Natural killer cell treated with Interleukin-12 subunit alpha and Interleukin-12 subunit beta and Interleukin-15 and Interleukin-18, amount 100 ng/mL, for 72 hours (primary cell): ENCODE measurements around the gene IQCC. TPM values are rescaled to one million over a fixed set of nuclear protein-coding genes. Genes with fewer than 3 reads are reported as not detected.

Source experiments
- ATAC-seq, 2 donors: fragments of 150-1000 bp; cut with Tn5 transposase in 1 of 2; sonication (Bioruptor Pico), chemical (Tn5 transposase) in 1 of 2; 2 replicates each; pipeline ENCODE4 v1.10.0; 2021
- DNase-seq: peaks from one replicate; pipeline ENCODE4 v3.0.0; 2022; ENCODE audit warnings: low spot score
- H3K27ac Mint-ChIP-seq, 2 donors: 1 replicate in 1 of 2; 2 replicates in 1 of 2; pipeline ENCODE4 v1.8.0; 2022; ENCODE audit warnings: mixed read lengths in 2 of 2, mild to moderate bottlenecking in 1 of 2, moderate library complexity in 1 of 2
- H3K27me3 Mint-ChIP-seq, 2 donors: 1 replicate in 1 of 2; 2 replicates in 1 of 2; pipeline ENCODE4 v1.8.0; 2022; ENCODE audit warnings: mixed read lengths in 2 of 2
- H3K36me3 Mint-ChIP-seq: one replicate; pipeline ENCODE4 v1.8.0; 2022; ENCODE audit warnings: mixed read lengths
- H3K4me1 Mint-ChIP-seq, 2 donors: 1 replicate in 1 of 2; 2 replicates in 1 of 2; pipeline ENCODE4 v1.8.0; 2022; ENCODE audit warnings: low read depth in 2 of 2, mixed read lengths in 2 of 2, mild to moderate bottlenecking in 1 of 2
- H3K4me3 Mint-ChIP-seq: one replicate; pipeline ENCODE4 v1.8.0; 2022; ENCODE audit warnings: mixed read lengths
- H3K9me3 Mint-ChIP-seq: 2 replicates; pipeline ENCODE4 v1.8.0; 2022; ENCODE audit warnings: mixed read lengths
- total RNA-seq, 2 donors: library from RNA; stranded (reverse); gene quantifications; one replicate each; pipeline ENCODE4 v1.2.3, GENCODE V29; 2022

IQCC gene
- total RNA-seq, 2 donors from 2014 or later: 1.7 to 5.0 TPM

DNA sequence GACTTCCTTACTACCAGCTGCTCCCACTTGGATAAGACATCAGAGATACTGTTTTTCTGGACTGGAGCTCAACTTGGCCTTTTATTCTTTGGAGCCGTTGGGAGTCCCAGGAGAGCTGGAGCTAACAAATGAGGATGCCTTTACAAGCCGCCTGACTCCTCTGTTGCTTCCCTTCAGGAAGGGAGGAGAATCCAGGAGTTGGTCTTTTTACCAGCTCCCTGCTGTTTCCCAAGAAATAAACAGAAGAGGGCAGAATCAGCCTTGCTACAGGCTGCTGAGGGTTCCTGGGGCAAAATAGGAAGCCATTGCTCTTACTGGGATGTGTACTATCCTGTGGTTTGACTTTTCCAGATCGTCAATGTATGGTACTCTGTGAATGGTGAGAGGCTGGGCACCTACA lies 18.2 kb downstream of the IQCC start:
- H3K27ac Mint-ChIP-seq: peak overlapping the region; percentile 86 to 95
- peak overlapping the region; percentile 90 for H3K4me3 Mint-ChIP-seq
- peaks cover 13% of the 10 kb centered on the region for H3K36me3 Mint-ChIP-seq
- H3K4me1 Mint-ChIP-seq: peaks cover 28 to 31% of the 10 kb centered on the region in 2 donors
- H3K27me3 Mint-ChIP-seq: no peaks in the 10 kb centered on the region
- DNase-seq (no peak), ATAC-seq (no peak)
- H3K9me3 Mint-ChIP-seq: no peaks in the 10 kb centered on the region

DNA sequence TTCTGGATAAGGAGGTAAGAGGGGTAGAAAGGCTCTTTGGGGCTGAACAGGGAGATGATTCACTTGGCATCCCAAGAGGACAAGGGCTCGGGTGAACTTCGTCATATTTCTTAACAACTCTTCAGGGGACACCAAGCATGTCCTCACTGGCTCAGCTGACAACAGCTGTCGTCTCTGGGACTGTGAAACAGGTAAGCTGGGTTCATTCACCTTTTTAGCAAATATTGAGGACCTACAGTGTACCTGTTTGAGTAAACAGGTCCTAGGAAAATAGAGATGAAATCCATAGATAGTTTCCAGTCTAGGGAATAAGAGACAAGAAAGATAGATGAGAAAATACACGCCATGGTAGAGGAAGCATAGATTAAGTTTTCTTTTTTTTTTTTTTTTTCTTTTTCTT lies 18.8 kb downstream of the IQCC start:
- DNase-seq: no peak
- Mint-ChIP-seq H3K36me3 (peaks cover 13% of the 10 kb centered on the region), H3K4me3 (peak overlapping the region; percentile 90), H3K27ac (peak overlapping the region; percentile 86 to 95), H3K9me3 (no peaks in the 10 kb centered on the region), H3K27me3 (no peaks in the 10 kb centered on the region), H3K4me1 (peaks cover 30 to 31% of the 10 kb centered on the region in 2 donors)
- ATAC-seq: no peak

- H3K4me1 Mint-ChIP-seq: peaks cover 12 to 20% of the 10 kb centered on the region in 2 donors
- no peak overlapping the region for H3K4me3 Mint-ChIP-seq
- no peaks in the 10 kb centered on the region for H3K27me3 Mint-ChIP-seq
- peaks cover 19% of the 10 kb centered on the region for H3K36me3 Mint-ChIP-seq
- DNase-seq (no peak), ATAC-seq (no peak)
- no peaks in the 10 kb centered on the region for H3K9me3 Mint-ChIP-seq
- H3K27ac Mint-ChIP-seq: no peak overlapping the region
These were observed 23.3 kb downstream of the IQCC start for GRCh38 chr1:32228771-32229170.

DNA sequence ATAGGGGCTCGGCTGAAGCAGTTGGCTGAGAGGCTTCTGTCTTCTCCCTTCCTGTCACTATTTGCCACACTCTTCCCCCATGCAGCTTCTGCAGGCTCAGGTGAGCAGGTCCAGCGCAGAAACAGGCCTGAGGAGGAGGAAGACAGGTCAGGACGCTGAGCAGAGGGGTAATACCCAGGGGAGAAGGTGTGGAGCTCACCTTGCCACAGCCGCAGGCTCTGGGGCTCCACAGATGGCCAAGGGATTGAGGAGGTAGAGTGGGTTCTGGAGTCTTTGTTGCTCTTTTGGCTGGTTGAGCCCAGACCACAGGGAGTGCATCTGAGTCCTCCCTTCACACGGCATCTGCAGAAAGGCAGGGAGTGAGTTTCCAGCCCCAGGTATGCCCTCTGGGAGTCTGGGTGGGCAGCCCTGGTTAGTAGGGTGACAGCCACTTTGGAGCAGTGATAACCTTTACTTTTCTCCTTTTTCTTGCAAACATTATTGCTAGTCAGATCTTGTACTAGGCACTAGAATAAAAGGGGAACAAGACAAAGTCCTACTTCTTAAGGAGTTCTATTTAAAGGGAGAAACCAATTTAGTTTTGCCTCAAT lies 26.5 kb downstream of the IQCC start:
- Mint-ChIP-seq H3K27me3 (no peaks in the 10 kb centered on the region), H3K4me1 (peaks cover 5 to 9% of the 10 kb centered on the region in 2 donors), H3K36me3 (peaks cover 15% of the 10 kb centered on the region), H3K4me3 (no peak overlapping the region), H3K27ac (no peak overlapping the region), H3K9me3 (no peaks in the 10 kb centered on the region)
- no peak for DNase-seq
- no peak for ATAC-seq

- no peaks in the 10 kb centered on the region for H3K9me3 Mint-ChIP-seq
- ATAC-seq (no peak), DNase-seq (no peak)
- peaks cover 1 to 4% of the 10 kb centered on the region in 2 donors for H3K4me1 Mint-ChIP-seq
- peaks cover 10% of the 10 kb centered on the region for H3K36me3 Mint-ChIP-seq
- H3K27me3 Mint-ChIP-seq: no peaks in the 10 kb centered on the region
- no peak overlapping the region for H3K27ac Mint-ChIP-seq
- H3K4me3 Mint-ChIP-seq: no peak overlapping the region
These were observed 27.3 kb downstream of the IQCC start for GRCh38 chr1:32232558-32233304.

GRCh38 chr1:32234792-32235191 lies 29.3 kb downstream of the IQCC start:
- Mint-ChIP-seq H3K36me3 (peaks cover 6% of the 10 kb centered on the region), H3K27me3 (no peaks in the 10 kb centered on the region), H3K4me1 (no peaks in the 10 kb centered on the region), H3K27ac (no peak overlapping the region), H3K4me3 (no peak overlapping the region), H3K9me3 (no peaks in the 10 kb centered on the region)
- DNase-seq (no peak), ATAC-seq (peak in 1 of 2 donors; percentile 24)

DNA sequence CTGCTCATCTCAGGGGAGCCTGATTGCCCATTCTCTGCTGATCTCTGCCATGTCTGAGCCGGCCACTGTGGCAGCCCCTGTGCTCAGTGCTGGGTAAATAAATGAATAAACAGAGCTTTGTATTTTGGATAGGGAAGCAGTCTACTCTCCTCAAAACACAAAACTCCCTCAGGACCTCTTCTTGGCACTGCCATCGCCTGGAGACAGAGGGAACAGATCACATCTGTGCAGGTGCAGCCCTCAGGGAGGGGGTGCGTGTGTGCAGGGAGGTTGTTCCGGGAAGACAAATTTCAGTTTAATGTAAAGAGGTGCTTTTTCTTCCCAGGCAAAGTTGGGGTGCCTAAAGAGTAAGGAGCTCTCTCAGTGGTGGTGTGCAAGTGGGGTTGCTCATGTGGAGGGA lies 33.9 kb downstream of the IQCC start:
- Mint-ChIP-seq H3K9me3 (no peaks in the 10 kb centered on the region), H3K27me3 (no peaks in the 10 kb centered on the region), H3K4me3 (peak overlapping the region; percentile 82), H3K27ac (no peak overlapping the region), H3K4me1 (peaks cover 0 to 13% of the 10 kb centered on the region in 2 donors), H3K36me3 (no peaks in the 10 kb centered on the region)
- no peak for DNase-seq
- no peak for ATAC-seq

- H3K4me1 Mint-ChIP-seq: peaks cover 0 to 13% of the 10 kb centered on the region in 2 donors
- H3K4me3 Mint-ChIP-seq: peak overlapping the region; percentile 82
- no peaks in the 10 kb centered on the region for H3K9me3 Mint-ChIP-seq
- peak overlapping the region in 1 of 2 donors; percentile 69 for H3K27ac Mint-ChIP-seq
- no peaks in the 10 kb centered on the region for H3K27me3 Mint-ChIP-seq
- DNase-seq: no peak
- H3K36me3 Mint-ChIP-seq: no peaks in the 10 kb centered on the region
- no peak for ATAC-seq
These were observed 34.3 kb downstream of the IQCC start for GRCh38 chr1:32239790-32240139.

DNA sequence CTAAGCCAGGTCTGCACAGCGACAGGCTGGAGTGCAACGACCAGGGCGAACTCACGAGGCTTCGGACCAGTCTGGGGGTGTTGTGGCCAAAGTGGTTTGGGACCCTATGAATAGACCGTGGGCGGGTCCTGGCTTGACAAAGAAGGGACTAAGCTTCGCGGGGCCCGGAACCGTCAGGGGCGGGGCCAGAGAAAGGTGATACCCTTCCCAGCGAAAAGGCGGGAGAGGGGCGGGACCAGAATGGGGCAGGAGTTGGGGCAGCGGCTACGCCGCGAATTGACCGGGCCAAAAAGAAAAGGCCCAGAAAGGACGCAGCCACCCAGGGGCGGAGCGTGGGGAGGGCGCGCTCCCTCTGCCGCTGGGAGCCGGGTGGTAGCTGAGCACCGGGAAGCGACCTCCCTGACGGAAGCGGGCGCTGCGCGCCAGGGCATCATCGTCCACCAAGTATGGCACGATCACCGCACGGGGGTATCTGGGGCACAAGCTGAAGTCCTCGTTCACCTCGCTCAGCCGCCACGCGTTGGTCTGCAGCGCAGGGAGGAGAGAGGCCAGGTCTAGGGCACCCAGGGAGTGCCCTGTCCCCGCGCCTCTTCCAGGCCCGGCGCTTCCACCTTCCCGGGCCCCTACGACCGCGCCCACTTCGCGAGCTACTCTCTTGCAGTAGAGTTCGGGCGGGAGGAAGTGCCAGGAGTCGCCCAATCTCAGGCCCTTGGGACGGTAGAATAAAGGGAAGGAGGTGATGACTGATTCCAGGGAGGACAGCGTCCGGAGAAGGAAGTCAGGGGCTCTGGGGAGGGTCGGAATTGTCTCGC lies 34.9 kb downstream of the IQCC start:
- Mint-ChIP-seq H3K27ac (peak overlapping the region in 1 of 2 donors; percentile 69), H3K27me3 (no peaks in the 10 kb centered on the region), H3K4me1 (peaks cover 0 to 13% of the 10 kb centered on the region in 2 donors), H3K9me3 (no peaks in the 10 kb centered on the region), H3K4me3 (peak overlapping the region; percentile 82), H3K36me3 (no peaks in the 10 kb centered on the region)
- DNase-seq (peak; percentile 72), ATAC-seq (peak; percentile 69 to 74)

DNA sequence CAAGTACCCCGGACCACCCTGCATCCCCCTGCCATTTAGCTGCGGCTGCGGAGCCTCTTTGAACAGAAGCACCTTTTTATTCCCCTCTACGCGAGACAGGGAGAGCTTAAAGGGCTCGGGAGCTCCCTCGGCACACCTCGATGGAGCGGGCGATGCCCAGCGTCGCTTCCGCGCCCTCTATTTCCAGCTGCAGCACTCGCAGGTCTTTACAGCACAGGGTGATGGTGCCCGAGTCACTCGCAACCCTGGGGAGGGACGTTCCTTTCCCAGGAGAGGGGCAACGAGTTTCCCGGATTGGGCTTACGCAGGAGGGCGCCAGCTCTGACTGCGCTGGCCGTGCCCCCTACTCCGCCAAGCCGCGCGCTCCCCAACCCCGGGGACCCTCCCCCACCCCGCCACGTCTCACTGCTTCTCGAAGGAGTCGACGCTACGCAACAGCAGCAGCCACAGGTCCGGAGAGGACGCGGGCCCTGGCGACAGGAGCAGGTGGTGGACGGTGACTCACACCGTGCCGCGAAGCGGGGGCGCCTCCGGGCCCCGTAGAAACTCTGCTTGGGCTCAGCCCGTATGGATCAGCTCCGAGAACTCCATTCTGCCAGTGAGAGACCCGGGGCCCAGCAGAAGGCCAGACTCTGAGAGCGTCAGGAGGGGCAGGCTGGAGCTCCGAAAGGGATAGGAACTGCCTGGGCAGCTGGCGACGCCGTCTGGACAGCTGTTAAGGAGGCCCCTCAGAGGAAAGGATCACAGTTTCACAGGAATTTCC lies 35.7 kb downstream of the IQCC start:
- DNase-seq: no peak
- Mint-ChIP-seq H3K4me3 (peak overlapping the region; percentile 82), H3K9me3 (no peaks in the 10 kb centered on the region)

DNA sequence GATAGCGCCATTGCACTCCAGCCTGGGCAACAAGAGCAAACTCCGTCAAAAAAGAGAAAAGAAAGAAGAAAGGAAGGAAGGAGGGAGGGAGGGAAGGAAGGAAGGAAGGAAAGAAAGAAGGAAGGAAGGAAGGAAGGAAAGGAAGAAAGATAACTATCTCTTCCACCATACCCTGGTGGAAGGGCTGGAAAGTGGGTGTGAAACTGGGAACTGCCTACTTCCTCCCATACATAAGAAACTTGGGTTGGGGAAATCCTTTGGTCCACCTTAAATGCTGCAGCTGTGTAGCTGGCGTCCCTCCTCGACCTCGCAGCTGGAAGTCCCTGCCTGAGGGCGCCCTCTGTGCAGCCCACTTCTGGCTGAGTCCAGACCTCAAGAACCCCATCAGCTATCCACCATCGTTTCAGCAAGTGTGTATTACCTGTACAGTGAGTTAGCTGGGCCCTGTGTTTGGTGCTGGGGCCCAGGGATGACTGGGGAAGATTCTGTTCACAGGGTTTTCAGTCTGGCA lies 36.9 kb downstream of the IQCC start:
- peaks cover 0 to 13% of the 10 kb centered on the region in 2 donors for H3K4me1 Mint-ChIP-seq
- H3K9me3 Mint-ChIP-seq: no peaks in the 10 kb centered on the region
- no peaks in the 10 kb centered on the region for H3K27me3 Mint-ChIP-seq
- ATAC-seq (no peak), DNase-seq (no peak)
- H3K36me3 Mint-ChIP-seq: no peaks in the 10 kb centered on the region
- H3K4me3 Mint-ChIP-seq: no peak overlapping the region
- H3K27ac Mint-ChIP-seq: no peak overlapping the region

More for the DNA sequence above, 35.7 kb downstream of the IQCC start:
- ATAC-seq: peak; percentile 81 to 86
- H3K4me1 Mint-ChIP-seq: peaks cover 0 to 13% of the 10 kb centered on the region in 2 donors
- peak overlapping the region; percentile 23 to 69 for H3K27ac Mint-ChIP-seq
- no peaks in the 10 kb centered on the region for H3K27me3 Mint-ChIP-seq
- H3K36me3 Mint-ChIP-seq: no peaks in the 10 kb centered on the region

DNA sequence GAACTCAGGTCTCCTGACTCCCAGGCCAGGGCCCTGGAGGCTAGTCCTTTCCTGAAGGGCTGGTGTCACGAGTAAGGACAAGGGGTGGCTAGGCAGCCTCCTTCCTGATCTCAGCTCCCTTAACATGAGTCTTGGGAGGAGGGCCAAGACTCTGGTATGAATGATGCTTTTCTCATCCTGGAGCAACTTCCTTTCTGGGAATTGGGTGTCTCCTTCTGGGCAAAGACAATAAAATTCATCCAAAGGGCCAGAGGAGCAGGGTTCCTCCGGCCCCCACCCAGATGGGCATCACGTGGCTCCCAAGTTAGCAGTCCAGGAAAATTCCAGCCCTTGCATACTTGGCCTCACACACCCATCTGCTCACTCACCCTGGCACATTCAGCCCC lies 41.4 kb downstream of the IQCC start, which contains the start of gene FAM167B:
Gene FAM167B (plus strand): TSS at position 335 of the 386 bp plus-strand sequence. CDS start 200 bp downstream, outside the sequence.
- ATAC-seq: no peak
- peak within 1 kb of the TSS; percentile 98 for H3K4me3 Mint-ChIP-seq
- H3K27ac Mint-ChIP-seq: peak within 1 kb of the TSS; percentile 91 to 98
- H3K27me3 Mint-ChIP-seq: no peaks in the 10 kb centered on the region
- H3K4me1 Mint-ChIP-seq: peaks cover 34% of the 10 kb centered on the region in 2 donors
- peaks cover 3% of the 10 kb centered on the region for H3K36me3 Mint-ChIP-seq
- no peak for DNase-seq
- H3K9me3 Mint-ChIP-seq: no peaks in the 10 kb centered on the region

GRCh38 chr1:32247452-32247851 lies 42.0 kb downstream of the IQCC start:
- no peak for DNase-seq
- Mint-ChIP-seq H3K4me1 (peaks cover 35 to 40% of the 10 kb centered on the region in 2 donors), H3K27me3 (no peaks in the 10 kb centered on the region)

More at GRCh38 chr1:32247452-32247851, 42.0 kb downstream of the IQCC start:
- H3K4me3 Mint-ChIP-seq: peak overlapping the region; percentile 98
- no peak for ATAC-seq
- peaks cover 4% of the 10 kb centered on the region for H3K36me3 Mint-ChIP-seq
- H3K27ac Mint-ChIP-seq: peak overlapping the region; percentile 91 to 98
- H3K9me3 Mint-ChIP-seq: no peaks in the 10 kb centered on the region
